NCI-H2029 (cell line): ENCODE measurements around the gene CLEC14A.

Experiments used
- DNase-seq: peaks from one replicate; lab custom pipeline; 2025; lab: John Stamatoyannopoulos, UW

The CLEC14A gene

GRCh38 chr14:38248321-38249028 is 7.4 kb downstream of the CLEC14A start:
- DNase-seq, result no peak

GRCh38 chr14:38243696-38244240 is 12.1 kb downstream of the CLEC14A start:
- DNase-seq, result no peak

GRCh38 chr14:38238878-38239277 is 17.0 kb downstream of the CLEC14A start:
- DNase-seq, result no peak

GRCh38 chr14:38238332-38238731 is 17.6 kb downstream of the CLEC14A start:
- DNase-seq, result no peak

- DNase-seq, result no peak
Measured at GRCh38 chr14:38233218-38233617, 22.7 kb downstream of the CLEC14A start.

GRCh38 chr14:38226366-38226765 is 29.5 kb downstream of the CLEC14A start:
- DNase-seq, result no peak

GRCh38 chr14:38225946-38226345 is 29.9 kb downstream of the CLEC14A start:
- no peak for DNase-seq

GRCh38 chr14:38224338-38224737 is 31.6 kb downstream of the CLEC14A start:
- no peak for DNase-seq

- DNase-seq, result no peak
Measured at GRCh38 chr14:38221077-38221476, 34.8 kb downstream of the CLEC14A start.

GRCh38 chr14:38217553-38217952 is 38.3 kb downstream of the CLEC14A start:
- no peak for DNase-seq

- DNase-seq, result no peak
Measured at GRCh38 chr14:38213001-38213400, 42.9 kb downstream of the CLEC14A start.

GRCh38 chr14:38212111-38212510 is 43.8 kb downstream of the CLEC14A start:
- no peak for DNase-seq

- no peak for DNase-seq
Measured at GRCh38 chr14:38211255-38211735, 44.6 kb downstream of the CLEC14A start.

GRCh38 chr14:38210587-38211216 is 45.2 kb downstream of the CLEC14A start:
- DNase-seq, result no peak

- no peak for DNase-seq
Measured at GRCh38 chr14:38209572-38210557, 46.0 kb downstream of the CLEC14A start.

- no peak for DNase-seq
Measured at GRCh38 chr14:38208618-38209562, 47.0 kb downstream of the CLEC14A start.

GRCh38 chr14:38207736-38208617 is 47.9 kb downstream of the CLEC14A start, which contains the start of gene SSTR1:
Gene SSTR1 (plus strand): TSS chr14:38207904. CDS start chr14:38209390, 1,486 bp downstream.
- no peak for DNase-seq

- no peak for DNase-seq
Measured at GRCh38 chr14:38207377-38207735, 48.5 kb downstream of the CLEC14A start.

- no peak for DNase-seq
Measured at GRCh38 chr14:38206689-38207376, 49.1 kb downstream of the CLEC14A start.
